Chondrocyte (in vitro differentiated cells): ENCODE measurements around the gene ZNF160. TPM values are rescaled to one million over a fixed set of nuclear protein-coding genes. Genes with fewer than 3 reads are reported as not detected.
A peak's percentile ranks its signal among the peaks of the same experiment; 100 is the strongest.

Experiments used
- DNase-seq: peaks from one replicate; pipeline ENCODE4 v3.0.0; 2021; ENCODE audit warnings: mixed read lengths, low spot score
- H3K27ac Mint-ChIP-seq: one replicate; pipeline ENCODE4 v1.8.0; 2021; ENCODE audit warnings: mild to moderate bottlenecking, moderate library complexity, mixed read lengths; ENCODE audit not compliant: unreplicated experiment
- H3K27me3 Mint-ChIP-seq: 2 replicates; pipeline ENCODE4 v1.8.0; 2021; ENCODE audit warnings: low read depth, mixed read lengths
- H3K36me3 Mint-ChIP-seq: 2 replicates; pipeline ENCODE4 v1.8.0; 2021; ENCODE audit warnings: low read depth, mixed read lengths
- H3K4me1 Mint-ChIP-seq: 2 replicates; pipeline ENCODE4 v1.8.0; 2021; ENCODE audit warnings: low read depth, mild to moderate bottlenecking, mixed read lengths
- H3K4me3 Mint-ChIP-seq: one replicate; pipeline ENCODE4 v1.8.0; 2021; ENCODE audit warnings: mild to moderate bottlenecking, moderate library complexity, mixed read lengths; ENCODE audit not compliant: unreplicated experiment
- H3K9me3 Mint-ChIP-seq: 2 replicates; pipeline ENCODE4 v1.8.0; 2021; ENCODE audit warnings: low read depth, mixed read lengths
- CTCF ChIP-seq: fragments of 200-600 bp; sonication (generic); IDR thresholded peaks from 2 replicates; pipeline ENCODE4 v1.5.0; 2021; ENCODE audit warnings: antibody characterized with exemption, mild to moderate bottlenecking, moderate library complexity
- total RNA-seq: library from RNA; stranded (reverse); gene quantifications from 3 replicates; pipeline ENCODE4 v1.2.1, GENCODE V29; 2021

ZNF160 gene
- total RNA-seq, 1 donor from 2014 or later = 23.6 TPM

DNA sequence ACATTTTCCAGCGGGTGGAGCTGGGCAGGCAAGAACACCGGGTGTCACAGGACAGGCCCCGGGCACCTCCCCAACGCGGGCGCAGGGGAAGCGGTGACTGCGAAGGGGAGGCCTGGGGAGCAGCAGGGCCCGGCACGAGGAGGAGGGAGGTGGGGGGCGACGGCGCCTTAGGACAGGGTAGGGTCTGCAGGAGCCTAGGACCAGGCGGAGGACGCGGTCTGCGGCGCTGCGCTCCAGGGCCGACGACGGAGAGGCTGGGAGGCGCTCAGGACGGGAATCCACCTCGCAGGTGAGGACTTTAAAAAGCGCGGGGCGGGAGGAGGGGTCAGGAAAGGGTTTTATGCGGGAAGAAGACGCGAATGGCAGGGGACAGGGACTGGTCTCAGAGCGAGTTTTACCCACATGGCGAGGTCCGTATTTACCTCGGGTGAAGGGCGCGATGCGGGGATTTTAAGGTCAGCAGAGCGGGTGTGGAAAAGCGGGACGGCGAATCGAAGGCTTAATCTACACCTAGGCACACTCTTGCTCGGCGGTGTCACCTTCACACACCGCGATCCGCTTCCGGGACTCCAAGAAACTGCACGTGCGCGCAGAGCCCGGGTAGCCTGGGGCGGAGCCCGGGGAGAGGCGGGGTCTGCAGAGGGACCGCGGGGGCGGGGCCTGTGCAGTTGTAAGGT, 45.2 kb downstream of the ZNF160 start:
- TF ChIP-seq CTCF = no peak
- Mint-ChIP-seq H3K4me1 (peaks cover 21% of the 10 kb centered on the region), H3K36me3 (peaks cover 6% of the 10 kb centered on the region), H3K9me3 (peaks cover 12% of the 10 kb centered on the region), H3K27me3 (no peaks in the 10 kb centered on the region), H3K4me3 (peak overlapping the region; percentile 75), H3K27ac (no peak overlapping the region)
- DNase-seq = no peak

GRCh38 chr19:53055117-53055516, 48.1 kb downstream of the ZNF160 start:
- H3K27ac Mint-ChIP-seq = peak overlapping the region; percentile 88
- no peak for DNase-seq
- peaks cover 21% of the 10 kb centered on the region for H3K4me1 Mint-ChIP-seq
- no peaks in the 10 kb centered on the region for H3K27me3 Mint-ChIP-seq
- peaks cover 10% of the 10 kb centered on the region for H3K9me3 Mint-ChIP-seq
- no peak for TF ChIP-seq CTCF
- H3K36me3 Mint-ChIP-seq = peaks cover 2% of the 10 kb centered on the region
- no peak overlapping the region for H3K4me3 Mint-ChIP-seq

- peaks cover 11% of the 10 kb centered on the region for H3K9me3 Mint-ChIP-seq
- H3K27me3 Mint-ChIP-seq = no peaks in the 10 kb centered on the region
- DNase-seq = no peak
- no peak for TF ChIP-seq CTCF
- no peak overlapping the region for H3K4me3 Mint-ChIP-seq
- no peaks in the 10 kb centered on the region for H3K36me3 Mint-ChIP-seq
- no peaks in the 10 kb centered on the region for H3K4me1 Mint-ChIP-seq
- no peak overlapping the region for H3K27ac Mint-ChIP-seq
Observed at GRCh38 chr19:53047379-53047778, 55.8 kb downstream of the ZNF160 start.

DNA sequence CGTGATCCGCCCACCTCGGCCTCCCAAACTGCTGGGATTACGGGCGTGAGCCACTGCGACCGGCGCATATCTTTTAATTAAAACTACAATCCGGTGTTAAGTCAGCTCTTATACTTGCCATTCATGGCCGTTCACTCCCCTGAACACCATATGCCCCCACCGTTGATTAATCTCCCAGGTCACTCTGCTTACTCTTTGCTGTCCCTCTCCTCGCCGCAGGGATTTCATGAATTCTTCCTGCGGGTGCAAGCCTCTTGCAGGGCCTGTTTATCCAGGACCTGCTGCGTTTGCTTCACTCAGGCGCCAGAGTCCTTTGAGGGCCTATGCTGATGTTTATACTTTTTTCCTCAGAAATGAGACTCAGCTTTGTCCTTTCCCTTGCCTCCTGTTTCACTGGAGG, 57.7 kb downstream of the ZNF160 start:
- H3K4me3 Mint-ChIP-seq = no peak overlapping the region
- no peaks in the 10 kb centered on the region for H3K36me3 Mint-ChIP-seq
- H3K27me3 Mint-ChIP-seq = no peaks in the 10 kb centered on the region
- H3K4me1 Mint-ChIP-seq = no peaks in the 10 kb centered on the region
- no peak overlapping the region for H3K27ac Mint-ChIP-seq
- DNase-seq = no peak
- no peak for TF ChIP-seq CTCF
- H3K9me3 Mint-ChIP-seq = peaks cover 8% of the 10 kb centered on the region

DNA sequence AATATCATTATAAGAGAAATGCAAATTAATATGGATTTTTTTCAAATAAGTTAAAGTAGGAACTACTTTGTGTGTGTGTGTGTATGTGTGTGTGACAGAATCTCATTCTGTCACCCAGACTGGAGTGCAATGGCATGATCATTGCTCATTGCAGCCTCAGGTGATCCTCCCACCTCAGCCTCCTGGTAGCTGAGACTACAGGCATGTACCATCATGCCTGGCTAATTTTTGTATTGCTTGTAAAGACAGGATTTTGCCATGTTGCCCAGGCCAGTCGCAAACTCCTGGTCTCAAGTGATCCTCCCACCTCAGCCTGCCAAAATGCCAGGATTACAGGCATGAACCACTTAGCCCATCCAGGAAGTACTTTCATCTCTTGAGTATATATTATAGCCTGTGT, 61.9 kb downstream of the ZNF160 start:
- Mint-ChIP-seq H3K4me3 (no peak overlapping the region), H3K27me3 (no peaks in the 10 kb centered on the region), H3K9me3 (no peaks in the 10 kb centered on the region), H3K36me3 (no peaks in the 10 kb centered on the region), H3K4me1 (peaks cover 8% of the 10 kb centered on the region), H3K27ac (no peak overlapping the region)
- no peak for TF ChIP-seq CTCF
- no peak for DNase-seq
